HPDE6-E6E7 (cell line): ENCODE data around the gene POU2F3.

Experiments
- DNase-seq: peaks from one replicate; pipeline ENCODE4 v3.0.0; 2011; ENCODE audit warnings: missing footprints; ENCODE audit errors: extremely low spot score

POU2F3 gene

GRCh38 chr11:120284272-120284671, 44.3 kb downstream of the POU2F3 start:
- no peak for DNase-seq

- no peak for DNase-seq
These were observed 45.3 kb downstream of the POU2F3 start for GRCh38 chr11:120285256-120285655.

GRCh38 chr11:120288021-120288420, 48.1 kb downstream of the POU2F3 start:
- no peak for DNase-seq

GRCh38 chr11:120289426-120289825, 49.5 kb downstream of the POU2F3 start:
- DNase-seq = no peak

DNA sequence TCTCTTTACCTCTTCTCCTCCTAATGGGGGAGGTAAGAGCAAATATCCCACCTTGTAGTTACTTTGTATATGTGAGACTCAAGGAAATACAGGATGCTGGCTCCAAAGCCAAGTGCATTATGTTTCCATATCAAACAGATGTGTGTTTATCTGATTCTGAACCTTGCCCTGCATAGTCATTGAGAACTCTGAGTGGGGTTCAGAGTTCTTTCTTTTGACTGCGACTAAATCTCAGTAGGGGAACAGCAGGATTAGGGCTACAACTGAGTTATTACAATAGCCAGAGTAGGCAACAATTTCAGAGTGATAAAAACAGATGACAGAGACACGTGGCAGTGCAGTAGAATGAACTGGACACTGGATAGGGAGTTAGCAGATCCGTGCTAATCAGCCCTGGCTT, 51.0 kb downstream of the POU2F3 start:
- DNase-seq = no peak

DNA sequence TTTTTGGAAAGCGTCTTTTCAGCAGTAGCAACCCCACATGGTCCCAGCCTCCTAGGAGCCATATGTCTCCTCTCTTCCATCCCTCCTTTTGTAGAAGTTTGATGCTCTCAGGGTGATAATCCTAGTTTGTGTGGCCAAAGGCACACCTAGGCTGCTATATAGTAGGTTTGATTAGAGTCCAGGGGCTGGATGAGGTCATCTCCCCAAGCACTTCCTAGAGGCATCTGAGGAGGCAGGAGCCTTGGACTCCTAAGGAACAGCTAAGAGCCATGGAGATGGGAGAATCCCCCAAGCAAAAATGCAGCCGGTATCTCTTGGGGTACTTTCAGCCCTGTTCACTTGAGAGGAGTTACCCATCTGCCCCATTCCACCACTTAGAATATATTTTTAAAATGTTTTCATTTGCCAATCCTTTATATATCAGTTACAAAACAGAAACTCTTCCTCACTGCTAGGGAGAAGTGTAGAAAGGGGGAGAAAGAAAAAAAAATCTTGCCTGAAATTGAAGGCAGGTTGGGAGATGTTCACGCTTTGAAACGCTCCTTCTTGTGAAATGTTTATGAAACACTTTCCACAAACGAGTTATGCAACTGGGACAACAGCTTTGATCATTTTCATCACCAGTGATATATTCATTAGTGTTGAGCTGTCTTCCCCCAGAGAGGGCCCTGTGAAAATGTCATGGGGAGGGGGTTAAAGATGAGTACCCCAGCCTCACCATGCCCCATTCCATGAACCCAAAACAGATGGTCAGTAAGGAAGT, 53.3 kb downstream of the POU2F3 start:
- no peak for DNase-seq

DNA sequence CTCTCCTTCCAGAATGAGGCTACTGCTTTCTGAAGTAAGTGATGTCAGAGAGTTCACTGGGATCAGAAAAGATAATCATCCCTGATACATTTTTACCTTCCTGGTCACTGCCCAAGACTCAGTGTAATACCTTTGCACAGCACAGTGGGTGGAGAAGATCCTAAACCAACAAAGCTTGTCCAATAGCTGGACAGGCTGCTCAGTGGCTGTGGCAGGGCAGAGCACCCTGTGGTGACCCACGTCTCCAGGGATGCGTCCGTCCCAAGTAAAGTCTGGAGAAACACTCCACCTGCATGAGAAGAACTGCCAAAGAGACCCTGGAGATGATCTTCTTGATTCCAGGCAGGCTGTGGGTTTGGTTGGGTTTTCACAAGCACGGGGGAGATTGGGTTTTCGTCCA, 54.2 kb downstream of the POU2F3 start:
- no peak for DNase-seq

- DNase-seq = no peak
These were observed 55.2 kb downstream of the POU2F3 start for GRCh38 chr11:120295099-120295498.

DNA sequence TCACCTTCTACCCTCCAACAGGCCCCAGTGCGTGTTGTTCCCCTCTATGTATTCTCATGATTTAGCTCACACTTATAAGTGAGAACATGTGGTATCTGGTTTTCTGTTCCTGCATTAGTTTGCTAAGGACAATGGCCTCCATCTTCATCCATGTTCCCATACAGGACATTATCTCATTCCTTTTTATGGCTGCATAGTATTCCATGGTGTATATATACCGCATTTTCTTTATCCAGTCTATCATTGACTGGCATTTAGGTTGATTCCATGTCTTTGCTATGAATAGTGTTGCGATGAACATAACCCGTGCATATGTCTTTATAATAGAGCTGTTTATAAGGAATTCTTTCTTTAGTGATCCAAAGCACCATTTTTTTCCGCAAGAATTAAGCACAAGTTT, 56.6 kb downstream of the POU2F3 start:
- DNase-seq = no peak

GRCh38 chr11:120298461-120298860, 58.5 kb downstream of the POU2F3 start:
- DNase-seq = no peak

DNA sequence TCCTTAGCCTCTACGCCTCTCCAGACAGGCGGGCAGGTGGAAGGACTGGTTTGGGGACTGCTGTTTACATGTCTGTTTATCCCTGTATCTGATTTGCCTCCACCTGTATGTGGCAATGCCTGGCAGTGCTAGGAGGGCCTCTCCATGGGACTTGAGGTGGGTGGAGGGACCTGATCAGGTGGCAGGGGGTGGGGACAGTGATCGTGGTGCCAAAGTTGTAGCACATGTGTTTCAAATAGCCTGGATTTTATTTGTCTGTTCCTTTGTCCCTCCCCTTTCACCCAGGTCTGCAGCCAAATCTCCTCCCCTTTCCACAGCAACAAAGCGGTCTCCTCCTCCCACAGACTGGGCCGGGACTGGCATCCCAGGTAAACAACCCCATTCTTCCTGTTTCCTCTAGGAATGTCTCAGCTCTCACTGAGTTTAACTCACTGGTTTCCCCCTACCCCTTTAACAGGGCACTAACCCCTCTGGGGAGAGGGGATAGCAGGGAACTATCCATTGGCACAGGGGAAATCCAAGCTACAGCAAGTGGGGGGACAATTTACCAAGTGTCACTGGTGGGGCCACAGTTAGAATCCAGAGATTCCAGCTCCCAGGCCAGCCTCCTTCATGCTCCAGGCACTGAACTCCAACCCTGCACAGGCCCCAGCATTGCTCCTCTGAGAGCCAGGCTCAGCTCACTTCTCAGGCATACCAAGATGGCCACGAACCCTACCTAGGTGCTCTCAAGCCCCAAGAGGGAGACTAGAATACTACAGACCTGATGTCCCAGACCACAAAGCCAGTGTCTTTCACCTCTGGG, 62.3 kb downstream of the POU2F3 start:
- no peak for DNase-seq

DNA sequence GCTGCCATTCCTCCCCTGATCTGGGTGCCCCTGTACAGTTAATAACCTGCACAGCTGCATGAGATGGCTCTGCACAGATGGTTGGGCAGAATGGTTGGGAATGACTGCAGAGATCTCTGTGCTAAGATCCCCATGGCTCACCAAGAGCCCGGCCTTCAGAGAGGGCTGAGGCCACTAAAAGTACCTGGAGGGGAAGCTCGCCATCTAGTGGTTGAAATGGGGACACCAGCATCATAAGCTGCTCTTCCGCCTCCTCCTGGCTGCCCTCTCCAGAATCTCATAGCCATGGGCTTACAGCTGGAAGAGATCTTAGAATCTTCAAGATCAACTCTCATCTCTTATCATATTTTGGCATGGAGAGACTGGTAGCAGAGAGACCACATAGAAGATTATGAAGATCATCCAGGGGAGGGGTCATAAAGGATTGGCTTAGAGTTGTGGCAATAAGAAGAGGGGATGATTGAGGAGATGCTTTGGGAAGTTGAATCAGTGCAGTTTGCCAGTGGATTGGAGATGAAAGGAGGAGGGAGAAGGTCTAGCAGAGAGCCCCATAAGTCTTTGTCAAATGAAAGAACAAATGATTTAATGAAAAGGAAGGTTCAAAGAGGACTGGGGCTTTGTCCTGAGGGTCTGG, 63.2 kb downstream of the POU2F3 start:
- DNase-seq = no peak

GRCh38 chr11:120304526-120304925, 64.6 kb downstream of the POU2F3 start:
- peak; percentile 88 for DNase-seq

- DNase-seq = no peak
These were observed 65.3 kb downstream of the POU2F3 start for GRCh38 chr11:120305286-120305685.

GRCh38 chr11:120306519-120307242, 66.7 kb downstream of the POU2F3 start:
- DNase-seq = peak; percentile 95

DNA sequence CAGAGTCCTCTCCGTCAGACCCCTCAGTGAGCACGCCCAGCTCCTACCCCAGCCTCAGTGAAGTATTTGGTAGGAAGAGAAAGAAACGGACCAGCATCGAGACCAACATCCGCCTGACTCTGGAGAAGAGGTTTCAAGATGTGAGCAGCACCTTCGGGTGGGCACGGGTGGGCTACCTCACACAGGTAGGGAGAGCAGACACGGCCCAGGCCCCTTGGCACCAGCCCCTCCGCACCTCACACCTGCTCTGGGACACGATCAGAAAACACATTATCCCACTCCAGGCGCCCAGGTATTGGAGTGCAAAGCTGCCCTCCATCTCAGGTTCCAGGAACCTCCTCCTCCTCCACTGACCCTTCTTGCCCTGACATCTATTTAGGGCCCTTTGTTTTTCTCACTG, 67.5 kb downstream of the POU2F3 start:
- no peak for DNase-seq

- no peak for DNase-seq
These were observed 68.1 kb downstream of the POU2F3 start for GRCh38 chr11:120308081-120308480.

DNA sequence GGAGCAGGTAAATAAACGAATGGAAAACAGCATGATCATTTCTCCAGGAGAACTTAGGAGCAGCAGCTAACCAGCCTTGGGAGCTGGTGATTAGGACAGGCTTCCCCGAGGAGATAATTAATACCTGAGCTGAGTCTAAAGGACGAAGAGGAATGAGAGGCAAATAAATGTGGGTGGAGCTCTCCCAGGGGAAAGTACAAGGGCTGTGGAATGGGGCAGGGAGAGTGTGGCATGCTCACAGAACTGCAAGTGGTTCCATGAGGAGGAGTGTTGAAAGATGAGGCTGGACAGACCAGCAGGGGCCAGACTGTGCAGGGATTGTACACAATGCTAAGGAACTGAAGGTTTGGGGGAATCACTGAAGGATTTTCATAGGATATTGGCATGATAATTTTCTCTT, 70.9 kb downstream of the POU2F3 start:
- no peak for DNase-seq

DNA sequence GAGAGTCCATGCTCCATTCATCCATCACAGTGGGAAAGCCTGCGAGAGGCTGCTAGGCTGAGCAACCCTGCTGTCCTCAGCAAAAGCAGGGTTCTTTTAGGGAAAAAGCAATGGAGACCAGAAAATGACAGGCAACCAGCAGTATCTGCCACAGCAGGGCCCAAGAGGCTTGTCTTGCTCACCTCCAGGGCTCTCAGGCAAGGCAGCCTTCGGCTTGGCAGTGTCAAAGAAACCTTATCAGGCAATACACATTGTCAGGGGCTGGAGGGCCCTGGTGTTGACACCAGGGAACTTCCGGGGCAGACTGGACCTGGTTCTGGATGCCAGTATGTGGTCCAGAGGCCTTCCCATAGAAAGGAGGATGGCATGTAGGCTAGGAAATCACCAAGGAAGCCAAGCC, 74.9 kb downstream of the POU2F3 start:
- DNase-seq = no peak

DNA sequence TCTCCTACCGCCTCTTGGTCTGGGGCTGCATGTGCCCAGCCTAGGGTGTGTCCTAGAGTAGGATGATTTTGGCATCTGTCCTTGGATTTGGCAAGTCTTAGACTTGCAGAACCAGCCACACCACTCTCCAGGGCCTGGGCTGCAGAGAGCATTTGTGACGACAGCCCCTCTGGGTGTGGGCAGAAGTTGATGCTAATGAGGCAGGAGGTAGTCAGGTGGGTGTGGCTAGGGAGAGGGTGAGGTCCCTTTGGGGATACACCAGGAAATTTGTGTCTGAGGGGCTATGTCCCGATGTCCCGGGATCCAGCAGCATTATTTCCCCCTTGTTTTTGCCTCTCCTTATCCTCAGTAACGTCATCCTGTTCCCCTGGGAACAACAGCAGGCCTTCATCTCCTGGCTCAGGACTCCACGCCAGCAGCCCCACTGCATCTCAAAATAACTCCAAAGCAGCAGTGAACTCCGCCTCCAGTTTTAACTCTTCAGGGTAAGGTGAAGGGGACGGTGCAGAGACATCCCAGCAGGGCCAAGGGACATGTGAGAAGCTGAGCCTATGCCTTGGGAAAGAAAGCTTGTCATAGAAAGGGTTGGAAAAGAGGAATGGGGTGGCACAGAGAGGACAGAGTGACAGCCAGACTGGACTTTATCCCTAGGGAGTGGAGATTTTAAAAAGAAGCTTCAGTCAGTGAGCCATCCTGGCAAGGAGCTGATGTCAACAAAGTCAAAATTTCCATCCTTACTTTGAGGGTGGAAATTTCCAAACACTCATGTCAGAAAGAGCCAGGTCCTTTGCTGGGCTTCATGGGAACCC, 77.1 kb downstream of the POU2F3 start:
- peak; percentile 77 for DNase-seq
